ENCODE results near the gene CREBRF. TPM values are rescaled to one million over a fixed set of nuclear protein-coding genes. Genes with fewer than 3 reads are reported as not detected.
A peak's percentile ranks its signal among the peaks of the same experiment; 100 is the strongest.
"Not testable (repeated sequence)": the region's sequence is repeated elsewhere in the genome, so short reads cannot be mapped to it uniquely, and the experiment has no call there.

The CREBRF gene
- total and polyA plus RNA-seq, 2 donors: 12.8 to 16.7 TPM

- peak; percentile 92 to 99 (median 97) for DNase-seq (ENCODE audit: low read depth in 6 of 9, low spot score in 9 of 9)
- under 1% methylated on average over 38 of the region's 38 CpGs for WGBS
- H3K36me3 ChIP-seq (ENCODE audit: control insufficient read depth in 2 of 2, insufficient read depth in 2 of 2, low read length in 1 of 2): peaks cover 3 to 8% of the 10 kb centered on the region in 2 donors
- H3K27me3 ChIP-seq (ENCODE audit: control insufficient read depth in 2 of 2, insufficient read depth in 1 of 2, low read length in 1 of 2): no peaks in the 10 kb centered on the region
- peak overlapping the region; percentile 95 to 98 for H3K27ac ChIP-seq (ENCODE audit: low read depth in 1 of 2, low read length in 1 of 2)
- no peaks in the 10 kb centered on the region for H3K9me3 ChIP-seq (ENCODE audit: control insufficient read depth in 2 of 2, insufficient read depth in 1 of 2, low read length in 1 of 2)
- peak overlapping the region; percentile 87 to 100 for H3K4me3 ChIP-seq (ENCODE audit: low read length in 2 of 2)
- peaks cover 0 to 14% of the 10 kb centered on the region in 2 donors for H3K4me1 ChIP-seq (ENCODE audit: control insufficient read depth in 2 of 2, insufficient read depth in 2 of 2, low read length in 2 of 2)
Measured at GRCh38 chr5:173057062-173057924, 1.1 kb downstream of the CREBRF start.

GRCh38 chr5:173062141-173062540 lies 6.0 kb downstream of the CREBRF start:
- Histone ChIP-seq H3K4me3 (ENCODE audit: low read length in 2 of 2) (no peak overlapping the region), H3K4me1 (ENCODE audit: control insufficient read depth in 2 of 2, insufficient read depth in 2 of 2, low read length in 2 of 2) (peaks cover 0 to 5% of the 10 kb centered on the region in 2 donors), H3K9me3 (ENCODE audit: control insufficient read depth in 2 of 2, insufficient read depth in 1 of 2, low read length in 1 of 2) (no peaks in the 10 kb centered on the region), H3K36me3 (ENCODE audit: control insufficient read depth in 2 of 2, insufficient read depth in 2 of 2, low read length in 1 of 2) (peaks cover 3 to 8% of the 10 kb centered on the region in 2 donors), H3K27me3 (ENCODE audit: control insufficient read depth in 2 of 2, insufficient read depth in 1 of 2, low read length in 1 of 2) (no peaks in the 10 kb centered on the region), H3K27ac (ENCODE audit: low read depth in 1 of 2, low read length in 1 of 2) (no peak overlapping the region)
- WGBS: 92% methylated on average over 4 of the region's 4 CpGs
- no peak for DNase-seq (ENCODE audit: low read depth in 6 of 9, low spot score in 9 of 9)

DNA sequence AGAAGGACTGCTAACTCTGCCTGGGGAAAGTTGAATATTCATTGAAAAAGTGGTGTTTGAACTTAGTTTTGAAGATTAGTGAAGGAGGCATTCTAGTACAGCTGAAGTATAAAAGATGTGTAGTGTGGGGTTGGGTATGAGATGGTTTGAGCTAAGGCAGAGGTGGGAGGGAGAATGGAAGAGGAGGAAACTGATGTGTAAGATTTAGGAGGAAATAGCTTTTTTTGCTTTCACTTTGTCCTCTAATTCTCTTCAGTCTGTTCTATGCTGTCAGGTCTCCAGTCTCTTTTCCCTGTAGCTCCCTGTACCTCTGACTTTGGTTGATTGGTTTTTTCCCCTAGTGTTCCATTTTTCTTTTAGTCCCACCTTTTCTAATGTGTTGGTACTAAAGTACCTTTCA lies 9.0 kb downstream of the CREBRF start:
- no peaks in the 10 kb centered on the region for H3K27me3 ChIP-seq (ENCODE audit: control insufficient read depth in 2 of 2, insufficient read depth in 1 of 2, low read length in 1 of 2)
- peak in 1 of 9 donors; percentile 5 for DNase-seq (ENCODE audit: low read depth in 6 of 9, low spot score in 9 of 9)
- H3K4me3 ChIP-seq (ENCODE audit: low read length in 2 of 2): no peak overlapping the region
- no peak overlapping the region for H3K27ac ChIP-seq (ENCODE audit: low read depth in 1 of 2, low read length in 1 of 2)
- H3K9me3 ChIP-seq (ENCODE audit: control insufficient read depth in 2 of 2, insufficient read depth in 1 of 2, low read length in 1 of 2): no peaks in the 10 kb centered on the region
- H3K36me3 ChIP-seq (ENCODE audit: control insufficient read depth in 2 of 2, insufficient read depth in 2 of 2, low read length in 1 of 2): peaks cover 2 to 3% of the 10 kb centered on the region in 2 donors
- H3K4me1 ChIP-seq (ENCODE audit: control insufficient read depth in 2 of 2, insufficient read depth in 2 of 2, low read length in 2 of 2): no peaks in the 10 kb centered on the region

- no peak for DNase-seq (ENCODE audit: low read depth in 6 of 9, low spot score in 9 of 9)
- Histone ChIP-seq H3K27me3 (ENCODE audit: control insufficient read depth in 2 of 2, insufficient read depth in 1 of 2, low read length in 1 of 2) (no peaks in the 10 kb centered on the region), H3K27ac (ENCODE audit: low read depth in 1 of 2, low read length in 1 of 2) (no peak overlapping the region), H3K4me1 (ENCODE audit: control insufficient read depth in 2 of 2, insufficient read depth in 2 of 2, low read length in 2 of 2) (no peaks in the 10 kb centered on the region), H3K4me3 (ENCODE audit: low read length in 2 of 2) (no peak overlapping the region), H3K36me3 (ENCODE audit: control insufficient read depth in 2 of 2, insufficient read depth in 2 of 2, low read length in 1 of 2) (no peaks in the 10 kb centered on the region), H3K9me3 (ENCODE audit: control insufficient read depth in 2 of 2, insufficient read depth in 1 of 2, low read length in 1 of 2) (no peaks in the 10 kb centered on the region)
- 59% methylated on average over 7 of the region's 7 CpGs for WGBS
Measured at GRCh38 chr5:173069671-173070070, 13.5 kb downstream of the CREBRF start.

DNA sequence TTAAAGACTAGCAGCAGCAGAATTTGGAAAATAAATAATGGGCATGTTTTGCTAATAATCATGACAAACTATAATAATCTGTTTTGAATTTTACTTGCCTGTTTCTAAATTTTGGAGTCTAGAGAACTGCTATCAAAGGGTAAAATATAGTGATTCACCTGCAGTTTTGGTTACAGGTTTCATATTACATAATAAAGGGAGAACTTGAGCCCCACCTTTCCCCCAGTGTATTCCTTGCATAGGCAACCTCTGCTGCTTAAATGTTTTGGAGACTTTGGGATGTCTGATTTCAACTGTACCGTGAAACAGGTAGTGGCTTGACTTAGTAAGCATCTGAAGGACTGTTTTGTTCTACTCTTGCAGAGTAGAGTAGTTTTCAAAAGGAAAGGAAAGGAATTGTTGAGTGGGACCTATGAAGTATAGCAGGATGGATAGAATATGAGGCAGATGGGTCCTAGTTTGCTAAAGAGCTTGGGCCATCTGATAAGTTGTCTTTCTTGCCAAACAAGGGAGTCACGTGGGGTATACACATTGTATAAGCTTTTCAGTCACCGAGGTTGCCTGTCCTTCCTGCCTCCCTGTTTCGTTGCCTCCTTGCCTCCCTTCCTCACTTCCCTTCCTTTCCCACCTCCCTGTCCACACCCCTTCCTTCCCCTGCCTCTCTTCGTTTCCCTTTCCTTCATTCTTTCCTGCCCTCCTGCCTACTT lies 19.1 kb downstream of the CREBRF start:
- no peak overlapping the region for H3K4me3 ChIP-seq (ENCODE audit: low read length in 2 of 2)
- 95% methylated on average over 5 of the region's 5 CpGs for WGBS
- H3K9me3 ChIP-seq (ENCODE audit: control insufficient read depth in 2 of 2, insufficient read depth in 1 of 2, low read length in 1 of 2): no peaks in the 10 kb centered on the region
- no peak for DNase-seq (ENCODE audit: low read depth in 6 of 9, low spot score in 9 of 9)
- no peaks in the 10 kb centered on the region for H3K36me3 ChIP-seq (ENCODE audit: control insufficient read depth in 2 of 2, insufficient read depth in 2 of 2, low read length in 1 of 2)
- peak overlapping the region in 1 of 2 donors; percentile 46 for H3K27ac ChIP-seq (ENCODE audit: low read depth in 1 of 2, low read length in 1 of 2)
- H3K27me3 ChIP-seq (ENCODE audit: control insufficient read depth in 2 of 2, insufficient read depth in 1 of 2, low read length in 1 of 2): no peaks in the 10 kb centered on the region
- H3K4me1 ChIP-seq (ENCODE audit: control insufficient read depth in 2 of 2, insufficient read depth in 2 of 2, low read length in 2 of 2): no peaks in the 10 kb centered on the region

GRCh38 chr5:173075970-173076369 lies 19.8 kb downstream of the CREBRF start:
- no peak overlapping the region for H3K27ac ChIP-seq (ENCODE audit: low read depth in 1 of 2, low read length in 1 of 2)
- no peaks in the 10 kb centered on the region for H3K27me3 ChIP-seq (ENCODE audit: control insufficient read depth in 2 of 2, insufficient read depth in 1 of 2, low read length in 1 of 2)
- H3K4me1 ChIP-seq (ENCODE audit: control insufficient read depth in 2 of 2, insufficient read depth in 2 of 2, low read length in 2 of 2): no peaks in the 10 kb centered on the region
- no peaks in the 10 kb centered on the region for H3K9me3 ChIP-seq (ENCODE audit: control insufficient read depth in 2 of 2, insufficient read depth in 1 of 2, low read length in 1 of 2)
- 98% methylated on average over 5 of the region's 5 CpGs for WGBS
- DNase-seq (ENCODE audit: low read depth in 6 of 9, low spot score in 9 of 9): no peak
- H3K36me3 ChIP-seq (ENCODE audit: control insufficient read depth in 2 of 2, insufficient read depth in 2 of 2, low read length in 1 of 2): no peaks in the 10 kb centered on the region
- no peak overlapping the region for H3K4me3 ChIP-seq (ENCODE audit: low read length in 2 of 2)

GRCh38 chr5:173076471-173076870 lies 20.3 kb downstream of the CREBRF start:
- H3K9me3 ChIP-seq (ENCODE audit: control insufficient read depth in 2 of 2, insufficient read depth in 1 of 2, low read length in 1 of 2); H3K36me3 ChIP-seq (ENCODE audit: control insufficient read depth in 2 of 2, insufficient read depth in 2 of 2, low read length in 1 of 2); H3K4me1 ChIP-seq (ENCODE audit: control insufficient read depth in 2 of 2, insufficient read depth in 2 of 2, low read length in 2 of 2); H3K27ac ChIP-seq (ENCODE audit: low read depth in 1 of 2, low read length in 1 of 2); DNase-seq (ENCODE audit: low read depth in 6 of 9, low spot score in 9 of 9); H3K4me3 ChIP-seq (ENCODE audit: low read length in 2 of 2); H3K27me3 ChIP-seq (ENCODE audit: control insufficient read depth in 2 of 2, insufficient read depth in 1 of 2, low read length in 1 of 2): not testable (repeated sequence)
- WGBS: 94% methylated on average over 4 of the region's 4 CpGs

DNA sequence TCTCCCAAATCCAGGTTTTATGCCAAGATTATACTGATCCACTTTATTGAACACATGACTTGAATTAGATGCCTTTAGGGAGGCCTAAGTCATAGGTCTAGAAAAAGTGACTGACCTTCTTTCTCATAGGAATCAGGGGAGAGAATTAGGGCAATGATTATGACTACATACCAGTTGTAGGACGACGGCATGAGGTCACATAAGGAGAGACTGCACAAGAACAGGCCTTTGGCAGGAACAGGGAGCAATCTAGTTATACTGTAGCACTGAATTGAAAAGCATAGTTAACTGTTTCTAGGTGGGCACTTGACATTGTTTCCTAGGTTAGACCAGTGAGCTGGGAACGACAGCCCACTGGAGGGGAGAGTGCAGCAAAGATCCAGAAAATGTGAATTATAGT lies 22.7 kb downstream of the CREBRF start:
- H3K4me3 ChIP-seq (ENCODE audit: low read length in 2 of 2): no peak overlapping the region
- no peaks in the 10 kb centered on the region for H3K9me3 ChIP-seq (ENCODE audit: control insufficient read depth in 2 of 2, insufficient read depth in 1 of 2, low read length in 1 of 2)
- DNase-seq (ENCODE audit: low read depth in 6 of 9, low spot score in 9 of 9): no peak
- H3K27me3 ChIP-seq (ENCODE audit: control insufficient read depth in 2 of 2, insufficient read depth in 1 of 2, low read length in 1 of 2): no peaks in the 10 kb centered on the region
- 98% methylated on average over 3 of the region's 3 CpGs for WGBS
- H3K4me1 ChIP-seq (ENCODE audit: control insufficient read depth in 2 of 2, insufficient read depth in 2 of 2, low read length in 2 of 2): no peaks in the 10 kb centered on the region
- H3K27ac ChIP-seq (ENCODE audit: low read depth in 1 of 2, low read length in 1 of 2): no peak overlapping the region
- H3K36me3 ChIP-seq (ENCODE audit: control insufficient read depth in 2 of 2, insufficient read depth in 2 of 2, low read length in 1 of 2): peaks cover under 1 to 8% of the 10 kb centered on the region in 2 donors

DNA sequence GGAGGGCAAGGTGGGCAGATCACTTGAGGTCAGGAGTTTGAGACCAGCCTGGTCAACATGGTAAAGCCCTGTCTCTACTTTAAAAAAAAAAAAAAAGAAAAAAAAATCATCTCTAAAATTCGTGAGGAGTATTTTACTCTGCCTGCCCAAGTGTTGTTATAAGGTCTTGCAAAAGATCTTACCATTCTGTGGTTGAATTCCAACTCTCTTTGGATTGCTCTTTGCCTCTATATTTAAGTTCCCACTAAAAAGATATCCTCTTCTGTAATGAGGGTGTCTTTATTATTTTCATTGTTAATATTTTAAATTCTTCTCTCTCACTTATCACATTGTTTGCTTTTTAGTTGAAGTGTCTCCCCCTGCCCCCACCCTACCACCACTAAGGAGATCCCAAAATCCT lies 33.4 kb downstream of the CREBRF start:
- H3K4me3 ChIP-seq (ENCODE audit: low read length in 2 of 2): no peak overlapping the region
- peaks cover 18 to 24% of the 10 kb centered on the region in 2 donors for H3K36me3 ChIP-seq (ENCODE audit: control insufficient read depth in 2 of 2, insufficient read depth in 2 of 2, low read length in 1 of 2)
- no peaks in the 10 kb centered on the region for H3K27me3 ChIP-seq (ENCODE audit: control insufficient read depth in 2 of 2, insufficient read depth in 1 of 2, low read length in 1 of 2)
- no peak overlapping the region for H3K27ac ChIP-seq (ENCODE audit: low read depth in 1 of 2, low read length in 1 of 2)
- DNase-seq (ENCODE audit: low read depth in 6 of 9, low spot score in 9 of 9): no peak
- no peaks in the 10 kb centered on the region for H3K9me3 ChIP-seq (ENCODE audit: control insufficient read depth in 2 of 2, insufficient read depth in 1 of 2, low read length in 1 of 2)
- WGBS: 82% methylated on average over 1 of the region's 1 CpG
- no peaks in the 10 kb centered on the region for H3K4me1 ChIP-seq (ENCODE audit: control insufficient read depth in 2 of 2, insufficient read depth in 2 of 2, low read length in 2 of 2)
